Loucy (cell line): ENCODE data around the gene SLC4A5.

Experiments used
- EZH2phosphoT487 ChIP-seq: fragments of 200-600 bp; IDR thresholded peaks from 2 replicates; pipeline ENCODE4 v1.6.1; 2018; ENCODE audit warnings: antibody characterized with exemption, mild to moderate bottlenecking, moderate library complexity, borderline replicate concordance
- TF ChIP-seq, protein P1 (sequence below): fragments of 200-600 bp; sonication (generic); conservative IDR thresholded peaks from 2 replicates; pipeline ENCODE4 v1.5.1; 2014; ENCODE audit warnings: mild to moderate bottlenecking, antibody characterized with exemption, low read length

DNA sequence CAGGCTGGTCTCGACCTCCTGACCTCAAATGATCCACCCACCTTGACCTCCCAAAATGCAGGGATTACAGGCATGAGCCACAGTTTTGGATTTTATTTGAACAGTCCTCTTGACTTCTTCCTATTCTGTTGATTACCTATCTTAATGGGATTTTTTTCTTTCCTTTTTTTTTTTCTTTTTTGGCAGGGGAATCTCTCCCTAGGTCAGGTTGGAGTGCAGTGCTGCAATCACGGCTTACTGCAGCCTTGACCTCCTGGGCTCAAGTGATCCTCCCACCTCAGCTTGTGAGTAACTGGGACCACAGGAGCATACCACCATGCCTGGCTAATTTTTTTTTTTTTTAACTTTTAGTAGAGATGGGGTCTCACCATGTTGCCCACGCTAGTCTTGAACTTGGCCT lies 142.0 kb downstream of the SLC4A5 start:
- TF ChIP-seq, protein P1, sequence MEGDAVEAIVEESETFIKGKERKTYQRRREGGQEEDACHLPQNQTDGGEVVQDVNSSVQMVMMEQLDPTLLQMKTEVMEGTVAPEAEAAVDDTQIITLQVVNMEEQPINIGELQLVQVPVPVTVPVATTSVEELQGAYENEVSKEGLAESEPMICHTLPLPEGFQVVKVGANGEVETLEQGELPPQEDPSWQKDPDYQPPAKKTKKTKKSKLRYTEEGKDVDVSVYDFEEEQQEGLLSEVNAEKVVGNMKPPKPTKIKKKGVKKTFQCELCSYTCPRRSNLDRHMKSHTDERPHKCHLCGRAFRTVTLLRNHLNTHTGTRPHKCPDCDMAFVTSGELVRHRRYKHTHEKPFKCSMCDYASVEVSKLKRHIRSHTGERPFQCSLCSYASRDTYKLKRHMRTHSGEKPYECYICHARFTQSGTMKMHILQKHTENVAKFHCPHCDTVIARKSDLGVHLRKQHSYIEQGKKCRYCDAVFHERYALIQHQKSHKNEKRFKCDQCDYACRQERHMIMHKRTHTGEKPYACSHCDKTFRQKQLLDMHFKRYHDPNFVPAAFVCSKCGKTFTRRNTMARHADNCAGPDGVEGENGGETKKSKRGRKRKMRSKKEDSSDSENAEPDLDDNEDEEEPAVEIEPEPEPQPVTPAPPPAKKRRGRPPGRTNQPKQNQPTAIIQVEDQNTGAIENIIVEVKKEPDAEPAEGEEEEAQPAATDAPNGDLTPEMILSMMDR: no peak
- no peak for TF ChIP-seq EZH2phosphoT487
